Hepatic stellate cell (primary cell): Measurements from ENCODE around the gene MGAT3.
A peak's percentile ranks its signal among the peaks of the same experiment; 100 is the strongest.

ENCODE experiments used
- DNase-seq: peaks from one replicate; pipeline ENCODE4 v3.0.0; 2011; ENCODE audit warnings: low spot score

MGAT3 gene

DNA sequence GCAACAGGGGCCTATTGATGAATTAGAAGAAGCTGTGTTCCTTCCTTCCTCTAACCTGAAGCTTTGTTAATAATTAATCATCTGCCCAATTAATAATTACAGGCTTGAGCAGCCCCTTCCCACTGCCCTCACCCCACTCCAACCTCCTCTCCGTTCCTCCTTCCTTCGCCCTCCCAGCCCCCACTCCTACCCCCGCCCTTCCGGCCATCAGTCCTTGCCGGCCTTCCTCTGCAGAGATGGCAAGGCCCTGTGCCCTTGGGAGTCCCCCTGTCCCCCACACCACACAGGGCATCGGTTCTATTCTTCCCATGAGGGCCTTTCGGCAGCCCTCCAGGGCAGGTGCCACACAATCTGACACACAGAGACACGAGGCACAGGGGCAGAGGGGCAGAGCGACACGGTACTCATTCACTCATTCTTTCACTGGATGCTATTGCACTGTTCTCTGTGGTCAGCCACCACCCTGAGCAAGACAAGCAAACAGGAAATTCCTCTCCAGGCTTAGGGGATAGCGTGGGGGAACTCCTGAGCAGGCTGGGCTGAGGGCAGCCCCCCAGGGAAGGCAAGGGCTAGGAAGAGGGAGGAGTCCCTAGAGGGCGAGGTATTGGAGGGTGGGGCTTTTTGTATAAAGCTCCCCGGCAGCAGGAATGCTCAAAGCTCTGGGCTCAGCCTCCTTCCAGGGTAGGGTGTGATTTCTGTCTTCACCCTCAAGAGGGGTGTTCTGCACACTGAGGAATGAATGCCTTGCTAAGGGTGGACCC is 14.7 kb downstream of the MGAT3 start:
- DNase-seq = peak; percentile 93

GRCh38 chr22:39472570-39473556 is 16.1 kb downstream of the MGAT3 start:
- no peak for DNase-seq

- no peak for DNase-seq
Observed at GRCh38 chr22:39473851-39474250, 17.0 kb downstream of the MGAT3 start.

- peak; percentile 73 for DNase-seq
Observed at GRCh38 chr22:39474351-39475111, 17.7 kb downstream of the MGAT3 start.

- DNase-seq = no peak
Observed at GRCh38 chr22:39475337-39475736, 18.5 kb downstream of the MGAT3 start.

DNA sequence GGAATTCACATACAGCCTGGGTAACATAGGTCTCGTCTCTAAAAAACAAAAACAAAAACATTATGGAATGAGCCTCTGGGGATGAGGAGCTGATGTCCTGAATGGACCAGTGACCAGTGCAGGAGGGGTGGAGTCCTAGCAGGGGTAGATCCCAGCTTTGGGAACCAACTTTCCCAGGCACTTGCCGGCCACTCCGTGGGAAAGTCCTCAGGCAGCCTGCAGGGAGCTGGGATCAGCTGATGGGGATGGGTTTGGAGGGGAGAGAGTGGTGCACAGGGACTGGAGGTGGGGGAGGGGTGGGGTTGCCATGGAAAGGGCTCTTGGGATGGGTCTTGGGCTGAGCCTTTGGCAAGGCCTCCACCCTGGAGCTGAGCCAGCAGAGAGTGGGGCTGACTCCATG is 19.1 kb downstream of the MGAT3 start:
- DNase-seq = no peak

- DNase-seq = no peak
Observed at GRCh38 chr22:39476664-39477063, 19.9 kb downstream of the MGAT3 start.

GRCh38 chr22:39477542-39477941 is 20.7 kb downstream of the MGAT3 start:
- DNase-seq = no peak

- no peak for DNase-seq
Observed at GRCh38 chr22:39478441-39478850, 21.6 kb downstream of the MGAT3 start.

DNA sequence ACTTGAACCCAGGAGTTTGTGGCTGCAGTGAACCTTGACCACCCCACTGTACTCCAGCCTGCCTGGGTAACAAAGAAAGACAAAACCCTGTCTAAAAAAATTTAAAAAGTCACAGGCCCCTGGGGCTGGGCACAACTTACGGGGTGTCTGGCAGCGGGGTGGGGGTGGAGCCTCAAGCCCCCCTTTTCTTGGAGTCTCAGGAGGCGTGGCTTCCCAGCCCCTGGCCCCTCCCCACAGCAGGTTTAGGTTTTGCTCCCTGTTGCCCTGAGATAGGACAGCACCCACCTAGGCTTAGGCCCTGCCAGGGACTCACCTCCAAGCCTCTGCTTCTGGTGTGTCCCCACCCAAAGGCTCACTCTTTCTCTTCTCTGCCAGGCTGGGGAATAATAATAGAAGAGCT is 22.4 kb downstream of the MGAT3 start:
- DNase-seq = no peak

GRCh38 chr22:39480557-39480956 is 23.7 kb downstream of the MGAT3 start:
- no peak for DNase-seq

DNA sequence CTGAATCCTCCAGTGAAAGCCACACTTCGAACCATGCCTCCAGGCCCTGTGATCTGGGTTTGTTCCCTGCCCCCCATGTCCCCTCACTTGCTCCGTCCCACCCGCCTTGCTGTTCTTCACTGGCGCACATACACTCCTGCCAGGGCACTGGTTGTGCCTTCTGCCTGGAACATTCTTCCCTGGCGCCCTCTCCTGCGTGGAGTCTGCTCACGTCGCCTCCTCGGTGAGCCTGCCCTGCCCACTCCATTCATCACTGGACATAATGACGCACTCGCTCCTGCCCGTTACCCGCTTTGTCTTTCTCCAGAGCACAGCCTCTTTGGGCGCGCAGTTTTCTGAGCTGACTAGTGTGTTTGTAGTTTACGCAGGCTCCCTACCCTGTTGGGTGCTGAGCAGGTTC is 24.2 kb downstream of the MGAT3 start:
- no peak for DNase-seq

GRCh38 chr22:39481595-39481994 is 24.8 kb downstream of the MGAT3 start:
- DNase-seq = no peak

- no peak for DNase-seq
Observed at GRCh38 chr22:39482768-39483167, 26.0 kb downstream of the MGAT3 start.

GRCh38 chr22:39486951-39487825 is 30.4 kb downstream of the MGAT3 start:
- no peak for DNase-seq

- DNase-seq = no peak
Observed at GRCh38 chr22:39487826-39488520, 31.2 kb downstream of the MGAT3 start.

GRCh38 chr22:39488563-39489083 is 31.8 kb downstream of the MGAT3 start:
- DNase-seq = no peak

GRCh38 chr22:39489094-39490068 is 32.6 kb downstream of the MGAT3 start:
- DNase-seq = no peak

GRCh38 chr22:39490135-39490798 is 33.5 kb downstream of the MGAT3 start:
- peak; percentile 91 for DNase-seq
